ENCODE results near the gene CBS.

CBS gene

DNA sequence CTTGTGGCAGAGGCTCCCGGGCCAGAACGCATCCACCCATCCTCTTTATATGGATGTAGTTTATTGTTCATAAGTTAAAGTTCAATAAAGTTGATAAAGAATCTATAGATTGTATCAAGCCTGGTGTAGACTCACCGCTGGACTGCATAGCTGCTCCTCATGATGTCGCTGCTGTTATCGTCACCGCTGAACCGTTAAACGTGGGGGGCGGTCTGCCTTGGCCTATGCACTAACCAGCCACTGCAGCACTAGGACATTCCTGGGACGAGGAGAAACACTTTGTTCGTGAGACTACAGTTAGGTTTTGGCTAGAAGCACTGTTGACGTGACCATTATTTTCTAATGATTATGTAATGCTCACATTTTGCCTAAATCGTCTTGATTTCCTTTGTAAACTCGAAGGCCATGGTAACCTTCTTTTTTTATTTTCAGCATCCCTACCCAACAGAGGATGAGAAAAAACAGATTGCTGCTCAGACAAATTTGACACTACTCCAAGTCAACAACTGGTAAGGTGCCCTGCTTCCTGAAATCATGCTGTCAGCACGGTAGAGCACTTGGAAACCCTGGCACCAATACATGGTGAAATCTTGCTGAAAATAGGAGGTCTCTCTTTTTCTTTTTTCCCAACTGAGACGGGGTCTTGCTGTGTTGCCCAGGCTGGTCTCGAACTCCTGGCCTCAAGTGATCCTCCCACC is 51.0 kb downstream of the CBS start:
- TF ChIP-seq CTCF (IDR thresholded peaks at IDR 0.05; ENCODE audit: low read depth, low read length): no peak
- no peak overlapping the region for H3K4me3 ChIP-seq (replicated peaks in 1 of 2; ENCODE audit: low read depth in 2 of 2, low read length in 2 of 2)
- peak in 1 of 2 donors; percentile 49 for DNase-seq (ENCODE audit: low read depth in 2 of 2)

DNA sequence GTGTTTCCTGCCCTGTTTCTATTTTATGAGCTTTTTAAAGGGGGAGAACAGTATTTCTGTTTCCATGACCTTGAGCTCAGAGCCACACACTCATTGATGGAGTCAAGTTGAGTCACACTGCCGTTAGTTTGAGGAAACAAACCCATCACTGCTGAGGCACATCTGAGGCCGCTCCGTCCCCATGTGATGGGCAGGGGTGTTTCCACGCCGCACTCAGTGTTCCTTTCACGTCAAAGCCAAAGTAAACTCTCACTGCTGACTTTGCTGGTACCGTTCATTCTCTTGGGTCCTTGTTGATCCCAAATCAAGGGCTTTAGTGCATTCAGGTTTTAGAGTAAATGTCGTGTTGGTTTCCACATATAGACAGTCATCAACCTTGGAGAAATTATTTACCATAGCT is 52.5 kb downstream of the CBS start:
- no peak overlapping the region for H3K4me3 ChIP-seq (replicated peaks in 1 of 2; ENCODE audit: low read depth in 2 of 2, low read length in 2 of 2)
- DNase-seq (ENCODE audit: low read depth in 2 of 2): no peak
- no peak for TF ChIP-seq CTCF (IDR thresholded peaks at IDR 0.05; ENCODE audit: low read depth, low read length)

DNA sequence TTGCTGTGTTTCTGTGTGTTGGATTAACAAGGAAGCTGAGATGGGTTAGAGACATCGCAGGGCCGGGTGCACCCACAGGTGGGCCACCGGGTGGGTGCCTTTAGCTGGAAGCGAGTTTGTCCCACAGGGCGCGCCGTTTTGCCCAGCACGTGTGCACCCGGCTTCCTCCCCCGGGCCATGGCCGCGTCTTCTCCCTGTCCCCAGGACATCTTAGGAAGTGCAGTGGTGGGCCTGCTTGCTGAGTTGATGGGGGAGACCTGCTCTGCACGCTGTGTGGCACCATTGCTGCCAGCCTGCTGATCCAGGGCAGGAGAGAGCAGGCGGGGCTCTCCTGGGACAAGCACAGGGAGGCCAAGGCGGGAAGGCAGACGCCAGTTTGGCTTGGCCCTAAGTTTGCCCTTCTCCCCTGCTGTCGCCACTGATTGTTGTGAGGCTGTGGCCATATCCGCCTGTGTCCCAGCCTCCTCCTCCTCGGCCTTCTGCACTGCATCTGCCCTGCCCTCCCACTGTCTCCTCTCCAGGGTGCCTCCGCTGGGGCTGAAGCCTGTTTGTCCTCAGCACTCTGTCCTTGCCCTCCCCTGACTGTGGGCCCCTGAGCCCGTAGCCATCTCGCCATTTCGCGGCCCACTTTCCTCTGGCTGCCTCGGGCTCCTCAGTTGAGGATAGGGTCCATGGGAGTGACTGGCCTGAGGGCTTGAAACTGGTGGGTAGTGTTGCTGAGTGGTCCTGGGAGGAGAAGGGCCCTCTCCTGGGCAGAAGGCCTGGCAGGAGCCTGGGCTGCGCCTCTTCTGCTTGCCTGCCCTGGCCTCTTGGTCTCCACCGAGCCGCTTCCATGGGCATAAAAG is 53.7 kb downstream of the CBS start:
- no peak for TF ChIP-seq CTCF (IDR thresholded peaks at IDR 0.05; ENCODE audit: low read depth, low read length)
- no peak overlapping the region for H3K4me3 ChIP-seq (replicated peaks in 1 of 2; ENCODE audit: low read depth in 2 of 2, low read length in 2 of 2)
- no peak for DNase-seq (ENCODE audit: low read depth in 2 of 2)

DNA sequence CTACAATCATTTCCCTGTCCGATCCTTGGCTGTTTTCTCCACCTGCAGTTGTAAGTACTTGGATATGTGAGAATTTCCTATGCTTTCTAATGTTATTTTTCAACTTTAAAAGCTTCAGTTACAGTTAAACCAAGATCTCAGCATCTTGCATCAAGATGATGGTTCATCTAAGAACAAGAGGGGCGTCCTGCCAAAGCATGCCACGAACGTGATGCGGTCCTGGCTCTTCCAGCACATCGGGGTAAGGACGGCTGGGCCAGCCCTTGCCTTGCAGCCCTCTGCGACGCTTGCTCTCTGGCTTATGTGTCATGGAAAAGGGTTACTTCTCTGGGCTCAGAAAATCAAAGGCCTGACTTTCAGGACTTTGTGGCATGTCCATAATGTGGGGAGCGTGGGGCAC is 54.4 kb downstream of the CBS start:
- no peak overlapping the region for H3K4me3 ChIP-seq (replicated peaks in 1 of 2; ENCODE audit: low read depth in 2 of 2, low read length in 2 of 2)
- no peak for TF ChIP-seq CTCF (IDR thresholded peaks at IDR 0.05; ENCODE audit: low read depth, low read length)
- no peak for DNase-seq (ENCODE audit: low read depth in 2 of 2)

- TF ChIP-seq CTCF (IDR thresholded peaks at IDR 0.05; ENCODE audit: low read depth, low read length): no peak
- no peak for DNase-seq (ENCODE audit: low read depth in 2 of 2)
- H3K4me3 ChIP-seq (replicated peaks in 1 of 2; ENCODE audit: low read depth in 2 of 2, low read length in 2 of 2): no peak overlapping the region
These were observed 54.9 kb downstream of the CBS start for GRCh38 chr21:43020771-43021170.

GRCh38 chr21:43020177-43020576 is 55.5 kb downstream of the CBS start:
- H3K4me3 ChIP-seq (replicated peaks in 1 of 2; ENCODE audit: low read depth in 2 of 2, low read length in 2 of 2): no peak overlapping the region
- DNase-seq (ENCODE audit: low read depth in 2 of 2): no peak
- no peak for TF ChIP-seq CTCF (IDR thresholded peaks at IDR 0.05; ENCODE audit: low read depth, low read length)
